LHCN-M2 (cell line): ENCODE data around the gene CPEB4. TPM values are rescaled to one million over a fixed set of nuclear protein-coding genes. Genes with fewer than 3 reads are reported as not detected.
A peak's percentile ranks its signal among the peaks of the same experiment; 100 is the strongest.

Experiments used
- DNase-seq: peaks from one replicate; pipeline ENCODE4 v3.0.0-alpha.2; 2012; ENCODE audit warnings: low read depth
- total RNA-seq: library from RNA; depleted of rRNA; stranded (reverse); fragments of >200 nt; gene quantifications from 2 replicates; pipeline ENCODE4 v1.2.3, GENCODE V29; 2014

CPEB4 gene
- total RNA-seq, 1 experiment from 2014 or later = 16.2 TPM

DNA sequence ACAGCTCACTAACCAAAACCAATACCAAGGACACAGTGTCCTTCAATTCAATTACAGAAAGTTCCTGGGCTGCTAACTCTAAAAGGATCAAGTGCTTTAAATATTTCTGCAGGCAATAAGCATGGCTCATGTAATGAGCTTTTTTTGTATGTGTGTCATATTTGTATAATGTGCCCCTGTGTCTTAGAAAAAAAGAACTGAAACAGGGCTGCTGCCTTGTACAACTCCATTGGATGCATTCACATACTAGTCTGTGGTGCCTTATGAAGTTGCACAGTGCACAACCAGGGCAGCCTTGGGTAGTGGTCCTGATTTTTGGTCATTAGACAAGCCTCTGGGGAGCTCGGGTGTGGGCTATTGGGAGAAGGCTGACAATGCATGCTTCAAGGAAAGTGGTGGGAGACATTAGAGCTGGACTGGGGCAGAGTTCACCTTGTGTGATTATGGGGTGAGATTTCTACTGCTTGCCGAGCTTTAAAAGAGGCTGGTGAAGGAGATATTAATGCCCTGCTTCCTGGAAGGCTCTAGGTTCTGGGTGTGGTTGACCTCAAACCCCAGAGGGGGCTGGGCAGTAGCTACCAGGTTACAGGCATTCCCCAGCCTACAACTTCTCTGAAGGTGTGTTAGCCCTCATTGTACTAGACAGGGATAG, 3.6 kb upstream of the CPEB4 start:
- DNase-seq = peak; percentile 14

DNA sequence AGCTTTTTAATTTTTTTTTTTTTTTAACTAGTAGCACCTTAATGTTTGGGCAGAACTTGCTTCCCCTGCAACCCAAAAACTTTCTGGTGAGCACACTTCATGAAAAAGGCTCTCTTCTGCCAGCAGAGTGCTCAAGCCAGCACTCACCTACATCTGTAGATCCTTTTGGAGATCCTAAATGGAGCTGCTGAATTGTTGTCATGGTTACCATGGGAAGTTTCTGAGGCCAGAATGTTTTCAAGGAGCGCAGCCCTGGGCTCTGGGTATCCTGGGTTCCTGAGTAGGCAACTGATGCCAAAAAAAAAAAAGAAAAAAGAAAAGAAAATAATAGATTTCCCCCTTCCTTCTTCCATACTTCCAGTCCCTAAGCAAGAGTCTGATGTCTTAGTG, 3.1 kb upstream of the CPEB4 start:
- no peak for DNase-seq

DNA sequence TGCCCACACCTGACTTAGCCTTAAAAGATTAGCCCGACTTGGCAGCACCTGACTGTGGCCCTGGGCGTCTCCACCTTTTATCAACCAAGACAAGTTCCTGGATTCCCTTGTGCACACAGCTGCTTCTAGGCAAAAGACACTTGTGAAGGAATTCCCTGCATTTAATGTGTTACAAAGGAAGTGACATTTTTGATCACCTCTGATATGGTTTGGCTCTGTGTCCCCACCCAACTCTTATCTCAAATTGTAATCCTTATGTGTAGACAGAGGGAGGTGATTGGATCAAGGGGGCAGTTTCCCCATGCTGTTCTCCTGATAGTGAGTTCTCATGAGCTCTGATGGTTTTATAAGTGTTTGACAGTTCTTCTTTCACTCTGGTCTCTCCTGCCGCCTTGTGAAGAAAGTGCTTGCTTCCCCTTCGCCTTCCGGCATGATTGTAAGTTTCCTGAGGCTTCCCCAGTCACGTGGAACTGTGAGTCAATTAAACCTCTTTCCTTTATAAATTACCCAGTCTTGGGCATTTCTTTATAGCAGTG, 2.6 kb upstream of the CPEB4 start:
- no peak for DNase-seq

DNA sequence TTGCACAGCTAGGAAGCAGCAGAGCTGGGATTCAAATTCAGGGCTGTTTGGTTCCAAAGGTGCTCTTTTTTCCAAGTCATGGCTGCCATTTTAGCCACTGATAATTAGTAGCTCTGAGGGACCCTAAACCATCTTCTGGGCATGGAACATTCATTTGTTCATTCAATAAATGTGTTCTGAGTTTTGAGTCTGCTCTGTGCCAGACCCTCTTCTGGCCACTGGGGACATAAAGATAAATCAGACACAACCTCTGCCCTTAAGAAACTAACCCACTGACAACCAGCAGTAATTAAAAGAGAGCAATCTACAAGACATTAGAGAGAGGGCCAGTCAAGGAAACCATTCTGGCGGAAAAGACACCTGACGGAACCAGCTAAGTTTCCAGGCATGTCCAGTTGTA, 2.0 kb upstream of the CPEB4 start:
- no peak for DNase-seq

DNA sequence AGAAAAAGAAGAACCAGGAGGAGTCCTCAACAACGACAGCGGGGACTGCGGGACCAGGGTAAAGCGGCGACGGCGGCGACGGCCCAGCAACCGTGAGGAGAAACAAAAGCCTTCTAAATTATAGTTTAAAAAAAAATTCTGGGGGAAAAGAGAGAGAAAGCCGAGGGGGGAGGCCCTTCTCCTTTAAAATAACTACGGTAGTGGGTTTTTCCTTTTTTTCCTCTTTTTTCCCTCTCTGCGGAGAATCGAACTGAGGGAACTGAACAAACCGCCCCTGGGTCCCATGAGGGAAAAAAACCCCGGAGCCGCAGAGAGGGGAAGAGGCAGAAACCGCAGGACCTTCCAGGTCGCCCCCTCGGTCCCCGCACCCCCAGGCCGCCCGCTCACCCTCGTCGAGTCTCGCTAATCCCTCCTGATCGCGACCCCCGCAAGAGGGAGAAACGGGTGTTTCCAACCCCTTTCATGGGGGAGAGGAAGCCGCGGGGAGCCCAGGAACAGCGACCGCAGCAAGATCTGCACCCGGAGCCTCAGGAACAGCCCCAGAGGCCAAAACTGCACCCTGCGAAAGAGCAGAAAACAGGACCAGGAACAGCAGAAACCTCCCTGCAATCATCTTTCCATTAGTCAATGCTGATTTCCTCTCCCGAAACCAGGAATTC, 453 bp downstream of the CPEB4 start:
- peak; percentile 33 for DNase-seq

DNA sequence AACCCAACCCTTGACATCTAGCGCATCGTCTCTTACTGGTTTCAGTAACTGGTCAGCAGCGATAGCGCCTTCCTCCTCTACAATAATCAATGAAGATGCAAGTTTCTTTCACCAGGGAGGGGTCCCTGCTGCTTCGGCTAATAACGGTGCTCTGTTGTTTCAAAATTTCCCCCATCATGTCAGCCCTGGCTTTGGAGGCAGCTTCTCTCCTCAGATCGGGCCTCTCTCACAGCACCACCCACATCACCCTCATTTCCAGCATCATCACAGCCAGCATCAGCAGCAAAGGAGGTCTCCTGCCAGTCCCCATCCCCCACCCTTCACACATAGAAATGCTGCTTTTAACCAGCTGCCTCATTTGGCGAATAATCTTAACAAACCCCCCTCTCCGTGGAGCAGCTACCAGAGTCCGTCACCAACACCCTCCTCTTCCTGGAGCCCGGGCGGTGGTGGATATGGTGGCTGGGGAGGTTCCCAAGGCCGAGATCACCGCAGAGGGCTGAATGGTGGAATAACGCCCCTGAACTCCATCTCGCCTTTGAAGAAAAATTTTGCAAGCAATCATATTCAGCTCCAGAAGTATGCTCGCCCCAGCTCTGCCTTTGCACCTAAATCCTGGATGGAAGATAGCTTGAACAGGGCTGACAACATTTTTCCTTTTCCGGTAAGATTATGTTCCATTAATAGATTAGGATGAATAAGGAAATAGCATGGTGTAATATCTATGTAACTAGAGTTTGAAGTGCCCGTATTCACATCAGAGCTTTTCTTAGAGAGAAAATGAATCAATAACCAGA, 2.2 kb downstream of the CPEB4 start:
- DNase-seq = peak; percentile 23

DNA sequence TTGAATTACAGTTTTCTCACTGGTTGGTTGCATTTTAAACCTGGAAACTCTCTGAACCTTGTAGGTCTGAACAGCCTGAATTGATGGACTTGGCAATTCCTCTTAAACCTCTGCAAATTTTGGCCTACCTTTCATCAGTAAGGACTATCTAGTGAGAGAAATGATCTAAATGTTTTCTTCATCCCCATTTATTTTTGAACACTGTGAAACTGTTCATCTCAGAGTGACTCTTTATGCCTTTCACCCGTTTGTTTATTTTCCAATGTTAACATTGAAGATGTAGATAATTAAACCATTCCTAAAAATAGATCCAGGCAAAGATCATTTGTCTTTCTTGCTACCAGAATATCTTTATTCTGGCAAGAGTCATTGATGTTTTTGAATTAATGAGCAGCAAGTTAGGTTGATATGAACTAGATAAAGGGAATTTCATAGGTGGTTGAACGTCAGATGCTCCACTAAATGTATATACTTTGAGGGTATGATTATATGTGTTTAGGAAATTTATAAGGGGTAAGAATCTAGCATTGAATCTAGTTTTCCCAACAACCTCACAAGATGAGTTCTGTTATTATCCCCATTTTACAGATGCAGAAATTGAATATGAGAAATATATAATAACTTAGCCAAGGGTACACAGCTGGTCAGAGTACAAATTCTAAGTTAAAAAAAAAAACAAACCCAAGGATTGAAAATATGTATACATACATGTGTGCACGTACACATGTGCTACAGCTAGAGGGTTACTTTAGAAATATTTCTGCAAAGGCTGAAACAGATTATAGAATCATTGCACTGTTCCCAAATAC, 3.4 kb downstream of the CPEB4 start:
- no peak for DNase-seq

DNA sequence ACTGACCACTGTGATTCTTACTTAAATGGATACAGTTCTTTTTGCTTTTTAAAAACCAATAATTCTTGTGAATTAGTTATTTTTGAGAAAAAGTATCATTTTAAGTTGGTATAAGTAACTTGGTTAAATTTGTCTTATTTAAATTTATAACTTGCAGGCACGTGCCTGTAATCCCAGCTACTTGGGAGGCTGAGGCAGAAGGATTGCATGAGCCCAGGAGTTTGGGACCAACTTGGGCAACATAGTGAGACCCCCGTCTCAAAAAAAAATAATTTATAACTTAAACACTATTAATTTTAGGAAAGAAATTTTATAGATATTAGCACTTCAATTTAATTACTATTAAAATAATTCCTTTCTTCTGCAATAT, 5.0 kb downstream of the CPEB4 start:
- DNase-seq = no peak

DNA sequence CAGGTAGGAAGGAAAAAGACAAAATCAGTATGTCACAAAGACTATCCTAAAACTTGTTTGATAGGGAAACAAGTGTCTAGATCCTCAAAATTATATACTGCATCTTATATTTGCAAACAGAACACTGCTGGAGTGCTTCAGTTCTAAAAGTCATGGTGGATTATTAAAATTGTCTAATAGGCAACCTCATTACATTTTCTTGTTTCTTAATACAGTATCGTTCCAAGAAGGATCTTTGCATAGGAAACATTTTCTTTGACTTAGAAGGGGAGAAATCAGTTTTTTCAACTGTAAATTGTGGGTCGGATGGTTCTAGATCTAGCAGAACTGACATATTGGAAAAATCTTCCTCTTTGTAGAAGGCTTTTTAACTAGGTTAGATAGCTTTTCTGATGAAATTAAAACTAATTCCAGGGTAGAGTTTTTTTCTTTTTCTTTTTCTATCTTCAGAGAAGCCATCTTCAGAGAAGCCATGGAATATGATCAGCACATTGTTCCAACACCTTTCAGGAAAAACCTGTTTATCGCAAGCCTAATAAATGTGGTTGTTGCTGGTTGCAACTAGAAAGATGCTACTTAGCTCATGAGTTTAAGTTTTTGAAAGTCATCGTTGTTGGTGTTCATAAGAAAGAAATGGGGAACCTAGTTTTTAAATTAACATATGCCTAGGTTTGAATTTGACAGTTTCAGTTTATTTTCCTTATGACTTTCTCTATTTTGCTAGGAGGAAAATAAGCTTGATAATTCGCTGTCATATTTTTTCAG, 7.4 kb downstream of the CPEB4 start:
- no peak for DNase-seq

DNA sequence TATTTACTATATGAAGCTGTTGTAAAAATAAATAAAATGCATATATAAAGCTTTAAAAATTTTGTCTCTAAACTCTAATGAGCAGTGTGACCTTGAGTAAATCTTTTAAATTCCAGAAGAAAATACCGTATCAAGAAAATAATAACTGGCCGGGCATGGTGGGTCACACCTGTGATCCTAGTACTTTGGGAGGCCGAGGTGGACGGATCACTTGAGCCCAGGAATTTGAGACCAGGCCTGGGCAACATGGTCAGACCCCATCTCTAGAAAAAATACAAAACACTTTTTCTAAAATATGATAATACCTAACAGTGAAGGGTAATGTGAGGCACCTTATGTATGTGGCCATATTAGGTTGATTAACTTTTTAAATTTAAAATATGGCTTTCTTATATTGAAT, 8.5 kb downstream of the CPEB4 start:
- DNase-seq = no peak

DNA sequence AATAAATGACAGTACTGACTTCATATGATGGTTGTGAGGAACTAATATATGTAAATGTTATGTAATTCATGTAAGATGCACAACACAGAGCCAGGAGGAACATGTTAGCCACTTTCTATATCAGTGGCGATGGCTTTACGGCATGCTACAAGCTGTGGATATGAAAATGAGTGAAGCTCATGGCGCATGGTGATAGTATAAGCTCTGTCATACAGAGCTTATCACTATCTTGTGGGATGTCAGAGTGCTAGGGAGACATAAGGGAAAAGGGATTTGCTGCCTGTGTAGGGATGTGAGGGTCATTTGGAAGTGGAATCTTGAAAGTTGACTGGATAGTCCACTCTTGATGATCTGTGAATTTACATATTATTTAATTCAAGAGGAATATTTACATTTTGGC, 13.6 kb downstream of the CPEB4 start:
- no peak for DNase-seq

DNA sequence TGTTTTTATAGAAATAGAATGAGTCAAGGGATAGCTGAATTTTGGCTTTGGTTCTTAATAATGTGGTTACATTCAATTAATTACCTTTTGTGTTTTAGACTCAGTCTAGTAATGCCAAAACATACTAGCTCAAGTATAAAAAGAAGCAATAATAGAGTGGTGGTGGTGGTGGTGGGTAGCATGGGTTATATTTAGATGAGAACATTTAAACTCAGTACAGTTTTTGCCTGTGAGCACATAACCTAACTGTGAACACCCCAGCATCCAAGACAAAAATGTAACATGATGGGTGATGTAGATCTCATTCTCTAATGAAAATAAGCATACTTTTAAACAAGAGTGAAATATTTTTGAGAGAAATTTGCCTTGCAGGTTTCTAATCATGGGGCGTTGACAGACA, 14.2 kb downstream of the CPEB4 start:
- DNase-seq = no peak

DNA sequence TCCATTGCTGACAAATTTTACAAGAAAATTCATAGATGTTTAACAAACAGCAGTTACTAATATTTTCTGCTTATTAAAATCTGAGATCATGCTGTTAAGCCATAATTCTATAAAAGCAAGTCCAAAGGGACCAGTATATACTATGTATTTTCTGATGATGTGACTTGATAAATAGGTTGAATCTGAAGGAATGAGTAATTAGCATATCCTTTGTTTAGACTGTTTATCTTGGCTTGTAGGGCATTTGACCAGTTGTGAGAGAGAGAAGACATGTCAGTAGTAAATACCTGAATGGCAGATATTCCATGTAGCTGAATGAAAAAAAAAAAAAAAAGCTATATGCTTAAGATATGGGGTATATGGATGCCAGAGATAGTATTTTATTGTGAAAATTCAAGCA, 14.6 kb downstream of the CPEB4 start:
- DNase-seq = no peak

DNA sequence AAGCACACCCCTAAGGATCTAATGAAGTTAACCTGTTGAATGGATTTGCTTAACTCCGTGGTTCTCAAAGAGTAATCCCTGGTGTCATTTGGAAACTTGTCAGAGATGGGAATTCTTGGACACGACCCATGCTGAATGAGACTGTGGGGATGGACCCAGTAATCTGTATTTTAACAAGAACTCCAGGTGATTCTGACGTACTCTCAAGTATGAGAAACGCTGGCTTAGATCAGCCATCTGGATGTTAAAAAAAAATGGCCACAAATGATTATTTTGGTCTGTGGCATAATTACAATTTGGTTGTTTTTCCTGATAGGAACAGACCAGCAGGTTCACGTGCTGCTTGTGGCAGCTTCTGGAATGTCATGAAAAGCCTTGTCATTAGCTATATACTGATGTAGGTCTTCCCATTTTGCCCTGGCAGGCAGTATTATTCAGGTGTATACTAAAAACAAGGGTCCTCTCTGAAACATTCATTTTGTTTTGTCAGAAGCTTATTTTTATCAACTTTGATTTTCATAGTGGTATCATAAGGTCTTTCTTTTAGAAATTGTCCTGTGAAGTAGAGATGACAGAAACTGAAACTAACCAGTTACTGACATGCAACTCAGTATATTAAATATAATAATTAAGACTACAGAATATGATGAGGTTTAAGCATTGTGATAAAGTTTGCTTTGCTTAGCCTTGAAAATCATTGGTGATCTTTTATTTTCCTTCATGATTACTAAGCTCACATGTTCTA, 15.4 kb downstream of the CPEB4 start:
- no peak for DNase-seq

DNA sequence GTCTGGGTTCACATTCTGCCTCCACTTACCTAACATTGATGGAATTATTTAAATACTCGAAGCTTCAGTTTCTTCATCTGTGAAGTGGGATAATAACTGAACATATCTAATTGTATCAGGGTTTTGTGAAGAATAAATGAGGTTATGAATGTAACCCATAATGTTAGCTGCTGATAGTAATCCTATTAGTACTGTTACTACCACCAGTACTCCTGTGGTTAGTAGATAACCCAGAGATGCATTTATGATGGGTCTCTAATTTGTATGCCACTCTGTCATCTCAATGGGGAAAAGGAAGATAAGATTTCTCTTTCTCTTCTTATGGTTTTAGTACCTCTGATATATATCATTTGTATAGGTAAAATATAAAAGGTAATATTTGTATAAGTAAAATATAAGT, 16.0 kb downstream of the CPEB4 start:
- no peak for DNase-seq

DNA sequence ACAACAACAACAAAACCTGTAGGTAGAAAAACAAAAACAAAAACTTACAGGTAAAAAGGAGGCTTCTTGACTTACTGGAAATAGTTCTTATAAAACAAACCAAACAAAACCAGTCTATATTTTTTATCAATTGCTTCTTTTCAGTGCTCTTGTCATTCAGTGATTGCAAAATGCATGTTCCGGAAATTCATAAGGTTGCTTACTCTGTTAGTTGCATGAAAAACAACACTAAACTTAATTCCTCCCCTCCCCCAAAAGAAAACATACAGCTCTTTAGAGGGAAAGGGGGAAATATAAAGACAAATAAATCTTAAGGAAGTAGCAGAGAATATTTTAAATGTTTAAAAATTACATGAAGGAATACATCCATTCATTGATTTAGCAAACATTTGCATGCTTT, 19.1 kb downstream of the CPEB4 start:
- no peak for DNase-seq

DNA sequence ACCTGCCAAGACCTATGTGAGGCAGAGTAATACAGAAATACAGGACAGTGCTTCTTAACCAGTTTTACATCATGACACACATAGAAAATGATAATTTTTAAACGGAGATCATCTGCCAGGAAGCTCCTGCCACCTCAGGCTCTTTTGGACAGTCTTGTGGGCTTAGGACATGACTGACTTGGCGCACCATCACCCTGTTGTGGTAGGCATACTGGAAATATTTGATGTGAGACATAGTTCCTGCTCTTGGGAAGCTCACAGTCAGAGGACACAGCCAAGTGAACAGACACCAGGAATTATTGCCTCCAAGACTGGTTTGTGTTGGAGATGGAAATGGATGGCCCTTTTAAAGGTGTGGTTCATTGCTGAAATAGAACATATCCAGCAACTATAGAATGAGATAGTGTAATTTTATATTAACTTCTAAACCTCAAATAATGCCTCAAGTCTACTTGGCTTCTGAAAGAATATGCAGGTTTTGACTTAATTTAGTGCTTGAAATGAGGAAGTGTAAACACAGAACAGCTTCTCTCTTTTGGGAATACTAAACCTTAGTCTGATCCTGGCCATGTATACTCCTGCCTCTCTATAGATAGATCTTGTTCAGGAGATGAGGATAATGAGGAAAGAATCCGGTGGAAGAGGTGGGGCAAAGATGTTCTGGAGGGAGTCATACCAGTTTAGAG, 19.7 kb downstream of the CPEB4 start:
- DNase-seq = no peak

DNA sequence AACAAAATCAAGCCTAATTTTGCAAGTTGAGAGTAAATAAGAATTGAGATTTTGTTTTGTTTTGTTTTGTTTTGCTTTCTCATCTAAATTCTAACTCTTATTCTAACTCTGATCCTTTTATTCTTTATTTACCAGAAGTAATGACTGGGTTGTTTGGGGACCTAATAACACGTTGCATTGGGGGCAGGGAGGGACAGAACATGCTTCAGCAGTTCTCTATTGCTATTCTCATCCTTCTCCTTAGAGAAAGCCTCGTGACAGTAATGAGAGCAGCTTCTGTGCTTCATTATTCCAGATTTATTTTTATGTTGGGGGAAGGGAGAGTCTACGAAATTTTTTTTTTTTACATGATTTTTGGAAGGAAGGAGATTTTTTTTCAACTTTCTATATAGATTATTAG, 21.1 kb downstream of the CPEB4 start:
- no peak for DNase-seq

DNA sequence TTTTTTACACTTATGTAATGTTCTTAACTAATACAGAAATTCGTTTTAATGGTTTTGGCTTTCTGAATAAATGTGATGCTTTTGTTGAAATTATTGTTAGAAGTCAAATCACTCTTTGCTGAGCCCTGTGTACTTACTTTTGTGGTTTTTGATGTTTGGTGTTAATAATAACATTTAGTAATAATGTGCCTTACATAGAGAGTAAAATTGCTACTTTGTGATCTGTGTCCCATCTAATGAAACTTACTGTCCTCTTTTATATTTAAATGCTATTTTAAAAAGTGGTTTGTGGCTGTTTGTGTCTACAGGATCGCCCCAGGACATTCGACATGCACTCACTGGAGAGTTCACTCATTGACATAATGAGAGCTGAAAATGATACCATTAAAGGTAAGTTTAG, 22.1 kb downstream of the CPEB4 start:
- DNase-seq = no peak

DNA sequence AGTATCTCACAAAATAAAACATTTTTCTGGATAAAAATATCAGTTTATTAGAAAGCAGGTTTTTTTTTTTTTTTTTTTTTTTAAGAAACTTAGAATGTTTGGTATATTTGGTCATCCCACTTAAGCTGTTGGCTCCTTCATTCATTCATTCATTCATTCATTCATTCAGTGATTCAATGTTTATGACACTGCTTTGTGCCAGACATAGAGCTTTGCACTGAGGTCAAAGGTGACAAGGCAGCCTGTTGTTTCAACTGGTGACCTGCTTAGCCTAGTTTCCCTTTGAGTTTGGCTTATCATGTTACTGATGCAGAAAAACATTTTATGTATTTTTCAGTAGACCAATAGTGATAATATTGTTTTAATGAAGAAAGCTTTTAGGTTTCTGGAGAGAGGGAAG, 23.5 kb downstream of the CPEB4 start:
- no peak for DNase-seq
